ENCODE data around the gene CFAP74. TPM values are rescaled to one million over a fixed set of nuclear protein-coding genes. Genes with fewer than 3 reads are reported as not detected.

CFAP74 gene
- total and polyA plus RNA-seq, 3 donors from 2014 or later, result 16.4 to 25.5 (median 24.9) TPM

DNA sequence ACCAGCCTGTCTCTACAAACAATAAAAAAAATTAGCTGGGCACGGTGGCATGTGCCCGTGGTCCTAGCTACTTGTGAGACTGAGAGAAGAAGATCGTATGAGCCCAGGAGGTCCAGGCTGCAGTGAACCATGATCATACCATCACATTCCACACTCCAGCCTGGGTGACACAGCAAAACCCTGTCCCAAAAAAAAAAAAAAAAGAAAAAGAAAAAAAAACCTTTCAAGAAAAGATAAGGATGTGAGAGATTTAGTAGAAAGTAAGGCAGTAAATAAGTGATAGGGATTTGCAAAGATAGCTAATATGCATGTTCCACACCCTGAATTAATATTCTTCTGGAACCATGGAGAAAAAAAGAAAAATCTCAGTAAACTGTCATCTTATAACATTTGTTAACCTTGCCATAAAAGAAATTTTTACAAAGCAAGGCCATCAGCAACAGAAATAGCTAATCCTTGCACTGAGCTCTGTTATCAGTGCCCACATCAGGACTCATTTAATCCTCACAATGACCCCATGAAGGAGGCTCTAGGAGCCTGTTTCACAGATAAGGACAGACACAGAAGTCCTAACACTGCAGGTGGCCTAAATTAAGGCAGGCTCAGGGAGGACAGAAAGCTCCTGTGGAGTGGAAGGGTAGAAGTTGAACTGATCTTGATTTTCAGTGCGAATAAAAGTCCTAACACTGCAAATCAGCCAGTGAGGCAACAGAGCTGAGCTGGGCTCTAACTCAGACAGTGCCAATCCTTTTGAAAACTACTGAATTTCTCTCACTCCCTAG lies 120.3 kb downstream of the CFAP74 start:
- no peak for TF ChIP-seq POLR2A (IDR thresholded peaks at IDR 0.05)
- TF ChIP-seq, protein P1, sequence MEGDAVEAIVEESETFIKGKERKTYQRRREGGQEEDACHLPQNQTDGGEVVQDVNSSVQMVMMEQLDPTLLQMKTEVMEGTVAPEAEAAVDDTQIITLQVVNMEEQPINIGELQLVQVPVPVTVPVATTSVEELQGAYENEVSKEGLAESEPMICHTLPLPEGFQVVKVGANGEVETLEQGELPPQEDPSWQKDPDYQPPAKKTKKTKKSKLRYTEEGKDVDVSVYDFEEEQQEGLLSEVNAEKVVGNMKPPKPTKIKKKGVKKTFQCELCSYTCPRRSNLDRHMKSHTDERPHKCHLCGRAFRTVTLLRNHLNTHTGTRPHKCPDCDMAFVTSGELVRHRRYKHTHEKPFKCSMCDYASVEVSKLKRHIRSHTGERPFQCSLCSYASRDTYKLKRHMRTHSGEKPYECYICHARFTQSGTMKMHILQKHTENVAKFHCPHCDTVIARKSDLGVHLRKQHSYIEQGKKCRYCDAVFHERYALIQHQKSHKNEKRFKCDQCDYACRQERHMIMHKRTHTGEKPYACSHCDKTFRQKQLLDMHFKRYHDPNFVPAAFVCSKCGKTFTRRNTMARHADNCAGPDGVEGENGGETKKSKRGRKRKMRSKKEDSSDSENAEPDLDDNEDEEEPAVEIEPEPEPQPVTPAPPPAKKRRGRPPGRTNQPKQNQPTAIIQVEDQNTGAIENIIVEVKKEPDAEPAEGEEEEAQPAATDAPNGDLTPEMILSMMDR (IDR thresholded peaks at IDR 0.05), result no peak
- Histone ChIP-seq H3K4me3 (no peak overlapping the region), H3K36me3 (ENCODE audit: low read depth, missing control alignments) (no peaks in the 10 kb centered on the region), H3K9me3 (no peaks in the 10 kb centered on the region), H3K27ac (peak overlapping the region; percentile 15 to 23), H3K27me3 (no peaks in the 10 kb centered on the region), H3K4me1 (peaks cover 39% of the 10 kb centered on the region)
- WGBS, 2 donors, result 32 to 53% methylated on average over 4 of the region's 4 CpGs
- DNase-seq, result no peak
- intact Hi-C loops (cut with DNase I; ENCODE audit: low total_unique reads), result no loop called here

DNA sequence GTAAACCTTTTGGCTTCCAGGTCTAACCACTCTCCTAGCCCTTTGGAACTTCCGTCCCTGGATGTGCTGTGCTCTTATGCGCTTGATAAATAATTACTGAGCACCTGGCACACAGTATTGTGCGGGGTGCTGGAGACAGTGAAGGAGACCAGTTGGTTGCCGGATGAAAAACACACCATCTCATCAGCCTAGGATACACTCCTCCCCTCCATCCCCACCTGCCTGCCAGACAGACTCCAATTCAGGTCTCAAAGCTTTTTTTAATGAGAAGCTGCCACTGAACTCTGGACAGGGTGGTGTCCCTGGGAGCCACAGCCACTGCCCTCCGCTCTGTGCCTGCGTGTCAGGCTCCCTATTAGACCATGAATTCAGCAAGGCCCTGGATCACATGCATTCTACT lies 121.9 kb downstream of the CFAP74 start:
- DNase-seq, result no peak
- Histone ChIP-seq H3K4me1 (peaks cover 28% of the 10 kb centered on the region), H3K27me3 (no peaks in the 10 kb centered on the region), H3K4me3 (no peak overlapping the region), H3K36me3 (ENCODE audit: low read depth, missing control alignments) (no peaks in the 10 kb centered on the region), H3K27ac (peak overlapping the region in 1 of 2 donors; percentile 47), H3K9me3 (no peaks in the 10 kb centered on the region)
- TF ChIP-seq POLR2A (IDR thresholded peaks at IDR 0.05), result no peak
- TF ChIP-seq, protein P1 (IDR thresholded peaks at IDR 0.05), result no peak
- 62 to 71% methylated on average over 5 to 6 of the region's 6 CpGs for WGBS, 2 donors
- intact Hi-C loops (cut with DNase I; ENCODE audit: low total_unique reads), result no loop called here

DNA sequence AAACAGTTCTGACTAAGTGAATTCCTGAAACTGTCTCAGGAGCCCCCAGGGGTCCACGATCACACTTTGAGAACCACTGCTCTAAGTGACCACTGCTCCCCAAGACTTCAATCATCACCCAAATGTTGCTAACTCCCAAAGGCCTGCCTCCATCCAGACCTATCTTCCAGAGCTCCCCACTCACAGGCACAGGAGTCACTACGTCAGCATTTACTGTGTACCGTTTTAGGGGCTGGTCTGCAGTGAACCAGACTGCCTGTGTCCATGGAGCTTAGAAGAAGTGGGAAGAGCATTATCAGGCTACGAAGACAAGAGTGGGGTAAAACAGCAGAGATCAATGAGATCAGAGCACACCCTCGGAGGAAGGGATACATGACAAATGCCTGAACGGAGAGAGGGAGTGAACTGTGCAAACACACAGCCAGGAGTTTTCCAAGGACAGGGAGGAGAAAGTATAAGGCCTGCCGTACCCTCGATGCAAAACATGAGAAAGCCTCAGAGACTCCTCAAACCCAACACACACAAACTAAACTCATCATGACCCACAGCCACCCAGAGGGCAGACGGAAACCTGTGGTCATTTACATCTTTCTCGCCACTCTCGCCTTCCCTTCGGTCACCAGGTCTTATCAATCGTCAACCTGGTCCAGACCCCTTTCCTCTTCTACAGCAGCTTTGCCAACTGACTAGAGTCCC lies 122.8 kb downstream of the CFAP74 start:
- peak overlapping the region in 1 of 2 donors; percentile 47 for H3K27ac ChIP-seq
- H3K4me1 ChIP-seq, result peaks cover 35% of the 10 kb centered on the region
- H3K36me3 ChIP-seq (ENCODE audit: low read depth, missing control alignments), result no peaks in the 10 kb centered on the region
- H3K27me3 ChIP-seq, result no peaks in the 10 kb centered on the region
- no peak for TF ChIP-seq POLR2A (IDR thresholded peaks at IDR 0.05)
- TF ChIP-seq, protein P1 (IDR thresholded peaks at IDR 0.05), result no peak
- WGBS, 2 donors, result 40 to 54% methylated on average over 13 of the region's 13 CpGs
- no peaks in the 10 kb centered on the region for H3K9me3 ChIP-seq
- no peak for DNase-seq
- no peak overlapping the region for H3K4me3 ChIP-seq
- intact Hi-C loops (cut with DNase I; ENCODE audit: low total_unique reads), result no loop called here

DNA sequence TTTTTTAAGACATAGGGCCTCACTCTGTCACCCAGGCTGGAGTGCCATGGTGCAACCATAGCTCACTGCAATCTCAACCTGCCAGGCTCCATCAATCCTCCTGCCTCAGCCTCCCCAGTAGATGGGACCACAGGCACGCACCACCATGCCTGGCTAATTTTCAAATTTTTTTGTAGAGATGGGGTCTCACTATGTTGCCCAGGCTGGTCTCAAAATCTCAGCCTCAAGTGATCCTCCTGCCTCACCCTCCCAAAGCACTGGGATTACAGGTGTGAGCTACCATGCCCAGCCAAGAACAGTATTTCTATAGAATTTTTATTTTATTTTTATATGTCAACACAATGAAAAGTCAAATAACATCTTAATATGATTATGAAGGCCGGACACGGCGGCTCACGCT lies 123.6 kb downstream of the CFAP74 start:
- H3K27ac ChIP-seq, result no peak overlapping the region
- 87 to 94% methylated on average over 5 of the region's 5 CpGs for WGBS, 2 donors
- intact Hi-C loops (cut with DNase I; ENCODE audit: low total_unique reads), result no loop called here
- no peaks in the 10 kb centered on the region for H3K27me3 ChIP-seq
- peaks cover 38% of the 10 kb centered on the region for H3K4me1 ChIP-seq
- H3K36me3 ChIP-seq (ENCODE audit: low read depth, missing control alignments), result no peaks in the 10 kb centered on the region
- H3K9me3 ChIP-seq, result no peaks in the 10 kb centered on the region
- DNase-seq, result no peak
- TF ChIP-seq, protein P1 (IDR thresholded peaks at IDR 0.05), result no peak
- TF ChIP-seq POLR2A (IDR thresholded peaks at IDR 0.05), result no peak
- H3K4me3 ChIP-seq, result no peak overlapping the region

Measured in testis (tissue), 3 donors.